Ovary (tissue), 9 donors: ENCODE measurements around the gene KRT31. TPM values are rescaled to one million over a fixed set of nuclear protein-coding genes. Genes with fewer than 3 reads are reported as not detected.
"Not testable (repeated sequence)": the region's sequence is repeated elsewhere in the genome, so short reads cannot be mapped to it uniquely, and the experiment has no call there.

Source experiments
- DNase-seq, 5 donors: peaks; one replicate each; pipeline ENCODE4 v3.0.0-alpha.2; 2019 to 2020
- H3K27ac ChIP-seq, 2 donors: fragments of 200-600 bp; one replicate each; pipeline versions ENCODE4 v1.5.1 to v1.8.0; 2019 to 2022
- H3K27me3 ChIP-seq: fragments of 200-600 bp; one replicate; pipeline ENCODE4 v1.8.0; 2022
- H3K36me3 ChIP-seq: fragments of 200-600 bp; sonication (generic); one replicate; pipeline ENCODE4 v1.5.1; 2019
- H3K4me1 ChIP-seq: one replicate; pipeline ENCODE4 v1.8.1; 2013; ENCODE audit warnings: mild to moderate bottlenecking, moderate library complexity; ENCODE audit not compliant: insufficient read depth
- H3K4me3 ChIP-seq: fragments of 200-600 bp; sonication (generic); one replicate; pipeline ENCODE4 v1.5.1; 2017
- H3K9me3 ChIP-seq, 2 donors: fragments of 200-600 bp in 1 of 2; sonication (generic) in 1 of 2; one replicate each; pipeline versions ENCODE4 v1.5.1 to v1.8.1; 2013 to 2019; ENCODE audit warnings: mild to moderate bottlenecking in 1 of 2, moderate library complexity in 1 of 2
- CTCF ChIP-seq, 3 donors: fragments of 450-650 bp in 2 of 3; fragments of 200-600 bp in 1 of 3; IDR thresholded peaks; one replicate each; pipeline versions ENCODE4 v1.5.1 to v1.8.0; 2016 to 2022; ENCODE audit warnings: antibody characterized with exemption in 3 of 3, mild to moderate bottlenecking in 1 of 3
- EP300 ChIP-seq: sonication (generic); formaldehyde crosslinking; IDR thresholded peaks from one replicate; pipeline ENCODE4 v1.6.1; 2017; ENCODE audit warnings: antibody characterized with exemption
- POLR2A ChIP-seq: fragments of 450-650 bp; IDR thresholded peaks from one replicate; pipeline ENCODE4 v1.6.1; 2017; ENCODE audit warnings: antibody characterized with exemption, mild to moderate bottlenecking, moderate library complexity
- WGBS, 3 donors: extraction: QIAGEN DNeasy Blood & Tissue Kit in 1 of 3; methylation state at CpG; one replicate each; pipeline versions ENCODE4 v1.1.5 to v1.1.7; 2013 to 2017; 5-methylcytosine and 5-hydroxymethylcytosine counted together
- intact Hi-C, 4 donors: fragments of 100-400 bp; cut with DNase I; formaldehyde crosslinking; loops; one replicate each; pipeline versions ENCODE4 v1.11.0 to v1.15.1; 2022 to 2023
- polyA plus RNA-seq, 2 donors: library from polyadenylated mRNA; stranded (reverse); fragments of 200-250 nt in 1 of 2; fragments of 350-450 nt in 1 of 2; fragmentation: Illumina TruSeq in 1 of 2; extraction: RNeasy Lipid Tissue Mini Kit (QIAGEN cat#74804) in 1 of 2; gene quantifications; one replicate each; pipeline ENCODE4 v1.2.3, GENCODE V29; 2013 to 2014
- total RNA-seq, 7 donors: library from RNA; depleted of rRNA in 2 of 7; stranded (reverse); fragments of >200 nt in 2 of 7; fragmentation: NEBNext Ultra II Directional in 3 of 7; extraction: Animal tissue kit (Norgen Biotek cat#: 25700) in 3 of 7; gene quantifications; one replicate each; pipeline versions ENCODE4 v1.1.0 to v1.2.4, GENCODE V29; 2016 to 2023
- donor health status: DM: no; HTN: no; CAD: no; lungs with moderate emphysema.
- donor health status: DM: no; HTN: no; CAD: no.
- donor health status: Bipolar disorder and iron deficiency.
- donor health status: DM: yes; HTN: yes; CAD: no.
- donor health status: DM: no; HTN: no; CAD: no.
- donor health status: DM: yes; HTN: yes; CAD: no.

KRT31 gene
- total and polyA plus RNA-seq, 9 donors = not detected

GRCh38 chr17:41363881-41364280 lies 33.5 kb downstream of the KRT31 start:
- no peaks in the 10 kb centered on the region for H3K9me3 ChIP-seq
- no peak overlapping the region for H3K4me3 ChIP-seq
- TF ChIP-seq CTCF (IDR thresholded peaks at IDR 0.05) (no peak), POLR2A (no peak), EP300 (no peak)
- intact Hi-C loops = no loop called here
- no peak overlapping the region for H3K27ac ChIP-seq
- H3K4me1 ChIP-seq = no peaks in the 10 kb centered on the region
- 92 to 96% (median 93%) methylated on average over 2 of the region's 2 CpGs for WGBS, 3 donors
- H3K36me3 ChIP-seq = no peaks in the 10 kb centered on the region
- H3K27me3 ChIP-seq = no peaks in the 10 kb centered on the region
- no peak for DNase-seq

GRCh38 chr17:41360296-41360995 lies 37.0 kb downstream of the KRT31 start:
- Histone ChIP-seq H3K36me3 (no peaks in the 10 kb centered on the region), H3K9me3 (no peaks in the 10 kb centered on the region), H3K27me3 (no peaks in the 10 kb centered on the region), H3K27ac (no peak overlapping the region), H3K4me3 (no peak overlapping the region), H3K4me1 (no peaks in the 10 kb centered on the region)
- no peak for TF ChIP-seq POLR2A
- TF ChIP-seq EP300 = no peak
- TF ChIP-seq CTCF (IDR thresholded peaks at IDR 0.05) = no peak
- 34 to 64% (median 54%) methylated on average over 5 of the region's 5 CpGs for whole genome bisulfite sequencing, 3 donors
- intact Hi-C loops = no loop called here
- no peak for DNase-seq

GRCh38 chr17:41354536-41354935 lies 42.9 kb downstream of the KRT31 start:
- Histone ChIP-seq H3K27ac (no peak overlapping the region), H3K4me1 (no peaks in the 10 kb centered on the region), H3K9me3 (no peaks in the 10 kb centered on the region), H3K4me3 (no peak overlapping the region), H3K27me3 (no peaks in the 10 kb centered on the region), H3K36me3 (no peaks in the 10 kb centered on the region)
- intact Hi-C loops = no loop called here
- 91 to 93% (median 91%) methylated on average over 4 of the region's 4 CpGs for WGBS, 3 donors
- no peak for TF ChIP-seq POLR2A
- no peak for DNase-seq

GRCh38 chr17:41352597-41353366 lies 44.6 kb downstream of the KRT31 start:
- DNase-seq = no peak
- TF ChIP-seq POLR2A = no peak
- no peak for TF ChIP-seq EP300
- TF ChIP-seq CTCF (IDR thresholded peaks at IDR 0.05) = no peak
- no peaks in the 10 kb centered on the region for H3K4me1 ChIP-seq
- H3K36me3 ChIP-seq = no peaks in the 10 kb centered on the region
- H3K27me3 ChIP-seq = no peaks in the 10 kb centered on the region
- H3K4me3 ChIP-seq = no peak overlapping the region
- intact Hi-C loops = no loop called here
- no peaks in the 10 kb centered on the region for H3K9me3 ChIP-seq
- no peak overlapping the region for H3K27ac ChIP-seq
- WGBS, 3 donors = 72 to 79% (median 78%) methylated on average over 7 of the region's 7 CpGs

- intact Hi-C loops = no loop called here
- Histone ChIP-seq H3K4me3 (no peak overlapping the region), H3K4me1 (no peaks in the 10 kb centered on the region), H3K27me3 (no peaks in the 10 kb centered on the region), H3K9me3 (no peaks in the 10 kb centered on the region), H3K36me3 (no peaks in the 10 kb centered on the region), H3K27ac (no peak overlapping the region)
- 72 to 92% (median 90%) methylated on average over 2 of the region's 2 CpGs for WGBS, 3 donors
- TF ChIP-seq CTCF (IDR thresholded peaks at IDR 0.05) = no peak
- no peak for TF ChIP-seq POLR2A
- TF ChIP-seq EP300 = no peak
- DNase-seq = no peak
Observed at GRCh38 chr17:41351177-41351576, 46.2 kb downstream of the KRT31 start.

GRCh38 chr17:41350381-41350878 lies 47.0 kb downstream of the KRT31 start, which contains the start of gene KRT33A:
KRT33A (minus strand) TSS chr17:41350828; CDS start chr17:41350767, 61 bp downstream.
- intact Hi-C loops = not testable (repeated sequence)

More at GRCh38 chr17:41350381-41350878, 47.0 kb downstream of the KRT31 start, which contains the start of gene KRT33A:
- H3K9me3 ChIP-seq, H3K4me1 ChIP-seq, H3K27ac ChIP-seq, H3K27me3 ChIP-seq, H3K4me3 ChIP-seq, H3K36me3 ChIP-seq, DNase-seq: not testable (repeated sequence)
- 91 to 94% (median 92%) methylated on average over 16 of the region's 16 CpGs for WGBS, 3 donors
